Measurements from ENCODE around the gene UST.

GRCh38 chr6:148904896-148905870 is 158.4 kb downstream of the UST start:
- no peak for TF ChIP-seq CTCF (IDR thresholded peaks at IDR 0.05)
- TF ChIP-seq EZH2 (IDR thresholded peaks at IDR 0.05; ENCODE audit: borderline replicate concordance, insufficient read depth, low read depth, low read length, poor library complexity, severe bottlenecking), result no peak
